HepG2 (cell line): ENCODE data around the gene CACNB4.

Source experiments
- CTCF ChIP-seq: sonication (generic); formaldehyde crosslinking; IDR thresholded peaks from 2 replicates; pipeline ENCODE4 v1.5.0; 2020; ENCODE audit warnings: mild to moderate bottlenecking, missing genetic modification reagents, moderate library complexity
- DMTF1 ChIP-seq: sonication (generic); formaldehyde crosslinking; IDR thresholded peaks from 2 replicates; pipeline ENCODE4 v1.4.0; 2020; ENCODE audit warnings: mild to moderate bottlenecking, missing genetic modification reagents
- ELF4 ChIP-seq: sonication (generic); formaldehyde crosslinking; IDR thresholded peaks from 2 replicates; pipeline ENCODE4 v1.5.0; 2020; ENCODE audit warnings: missing genetic modification reagents, mild to moderate bottlenecking, moderate library complexity, borderline replicate concordance
- MTF1 ChIP-seq: sonication (generic); formaldehyde crosslinking; IDR thresholded peaks from 2 replicates; pipeline ENCODE4 v1.5.0; 2020; ENCODE audit warnings: missing genetic modification reagents
- POLR2A ChIP-seq, 2 experiments: IDR thresholded peaks; 2 replicates each; pipeline ENCODE4 v1.6.1; 2011; ENCODE audit warnings: low read depth in 2 of 2, low read length in 2 of 2, mild to moderate bottlenecking in 1 of 2, moderate library complexity in 1 of 2; ENCODE audit not compliant: insufficient read depth in 1 of 2
- RORA ChIP-seq: sonication (generic); formaldehyde crosslinking; IDR thresholded peaks from 2 replicates; pipeline ENCODE4 v1.5.0; 2020; ENCODE audit warnings: mild to moderate bottlenecking, missing genetic modification reagents, moderate library complexity
- SIX1 ChIP-seq: sonication (generic); formaldehyde crosslinking; IDR thresholded peaks from 2 replicates; pipeline ENCODE4 v1.4.0; 2020; ENCODE audit warnings: missing genetic modification reagents, borderline replicate concordance
- ZNF7 ChIP-seq: IDR thresholded peaks from 2 replicates; pipeline ENCODE4 v1.6.1; 2016; ENCODE audit warnings: missing biosample characterization, missing genetic modification reagents
- ZNF839 ChIP-seq: sonication (generic); formaldehyde crosslinking; IDR thresholded peaks from 2 replicates; pipeline ENCODE4 v1.4.0; 2020; ENCODE audit warnings: missing genetic modification reagents, mild to moderate bottlenecking, borderline replicate concordance

GRCh38 chr2:151971301-151972051 is 127.4 kb downstream of the CACNB4 start:
- TF ChIP-seq RORA (CRISPR knock-in tag): no peak
- TF ChIP-seq POLR2A (IDR thresholded peaks at IDR 0.05; ENCODE audit: insufficient read depth in 1 of 2, low read depth in 2 of 2, low read length in 2 of 2): no peak
- TF ChIP-seq DMTF1 (CRISPR knock-in tag): no peak
- no peak for TF ChIP-seq MTF1 (CRISPR knock-in tag)
- no peak for TF ChIP-seq ZNF839 (CRISPR knock-in tag)
- TF ChIP-seq SIX1 (CRISPR knock-in tag): no peak
- TF ChIP-seq CTCF (CRISPR knock-in tag): no peak
- no peak for TF ChIP-seq ELF4 (CRISPR knock-in tag)
- no peak for TF ChIP-seq ZNF7 (CRISPR knock-in tag)
